Erythroblast (primary cell): ENCODE results near the gene BHLHE41.

Experiments used
- DNase-seq, 2 experiments: peaks; one replicate each; lab custom pipeline; 2025; lab: John Stamatoyannopoulos, UW
- GATA1 ChIP-seq: IDR thresholded peaks from 2 replicates; pipeline ENCODE4 v1.6.1; 2011; ENCODE audit warnings: low read depth, mild to moderate bottlenecking, control low read depth, low read length, moderate library complexity
- POLR2A ChIP-seq: IDR thresholded peaks from 2 replicates; pipeline ENCODE4 v1.6.1; 2011; ENCODE audit warnings: mild to moderate bottlenecking, low read length

Gene BHLHE41

DNA sequence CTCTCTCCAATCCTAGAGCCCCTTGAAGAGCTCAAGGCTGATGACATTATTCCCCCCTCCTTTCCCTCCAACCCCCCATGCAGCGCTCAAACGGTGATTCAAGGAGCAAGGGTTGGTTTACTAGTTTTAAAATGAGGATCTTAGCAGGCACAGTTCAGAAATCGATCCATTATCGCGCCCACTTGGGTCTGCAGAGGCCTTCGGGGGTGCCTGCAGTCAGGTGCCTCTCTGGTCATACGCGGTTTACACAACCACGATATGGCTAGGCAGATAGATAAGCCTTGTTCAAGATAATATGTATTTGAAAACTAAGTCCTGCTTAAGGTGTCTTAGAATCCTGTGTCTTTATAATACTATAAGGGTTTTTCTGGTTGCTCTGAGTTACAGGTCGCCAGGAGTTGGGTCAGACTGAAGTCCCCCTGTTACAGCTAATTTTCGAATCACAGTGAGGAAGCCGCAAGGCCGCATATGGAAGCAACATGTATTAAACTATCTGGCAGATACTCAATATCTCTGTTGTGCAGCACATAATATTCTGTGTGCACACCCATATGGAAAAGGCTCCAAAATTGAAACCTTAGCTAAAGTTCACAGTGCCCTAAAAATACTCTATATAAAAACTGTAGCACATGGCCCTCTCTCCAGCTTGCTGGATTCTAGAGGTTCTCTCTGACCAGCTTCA, 10.0 kb downstream of the BHLHE41 start:
- TF ChIP-seq GATA1 (no peak), POLR2A (no peak)

DNA sequence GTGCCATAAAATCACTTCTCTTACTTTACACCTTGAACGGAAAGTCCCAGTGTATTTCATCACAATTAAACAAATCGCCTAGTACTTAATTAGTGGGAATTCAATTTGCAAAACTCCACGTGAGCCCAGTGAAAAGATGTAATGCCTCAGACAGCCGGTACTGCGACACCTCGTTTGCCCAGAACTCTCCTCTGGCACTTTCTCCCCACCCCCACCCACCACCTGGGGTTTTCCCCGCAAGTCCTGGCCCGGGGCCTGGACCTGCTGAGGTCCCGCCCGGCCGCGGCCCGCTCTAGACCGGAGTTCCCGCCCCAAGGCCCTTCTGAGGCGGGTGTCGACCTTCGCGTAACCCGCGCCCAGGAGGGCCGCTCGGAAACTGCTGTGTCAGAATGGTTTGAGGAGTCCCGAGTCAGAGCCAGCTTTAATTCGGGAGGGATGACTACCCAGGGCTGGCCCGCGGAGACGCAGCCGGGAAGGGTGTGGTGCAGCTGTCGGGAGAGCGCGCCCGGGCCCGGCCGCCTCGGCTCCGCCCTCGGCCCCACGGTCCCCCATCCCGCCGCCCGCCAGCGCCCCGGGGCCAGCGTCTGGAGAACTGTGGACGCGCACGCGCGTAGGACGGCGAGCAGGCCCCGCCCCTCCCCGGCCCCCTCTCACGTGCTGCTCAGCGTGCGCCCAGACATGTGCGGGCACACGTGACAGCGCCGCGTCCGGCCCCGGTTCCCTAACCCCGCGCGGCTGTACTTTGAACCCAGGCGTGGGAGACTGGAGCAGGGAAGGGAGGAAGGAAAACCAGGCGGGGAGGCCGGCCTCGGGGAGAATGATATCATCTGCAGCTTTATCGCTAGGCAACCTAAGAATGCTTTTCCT, 10.8 kb downstream of the BHLHE41 start:
- peak; percentile 89 to 96 for DNase-seq
- TF ChIP-seq GATA1 (no peak), POLR2A (peak; percentile 23)

More for the DNA sequence above, 10.0 kb downstream of the BHLHE41 start:
- DNase-seq: peak; percentile 49 to 52

DNA sequence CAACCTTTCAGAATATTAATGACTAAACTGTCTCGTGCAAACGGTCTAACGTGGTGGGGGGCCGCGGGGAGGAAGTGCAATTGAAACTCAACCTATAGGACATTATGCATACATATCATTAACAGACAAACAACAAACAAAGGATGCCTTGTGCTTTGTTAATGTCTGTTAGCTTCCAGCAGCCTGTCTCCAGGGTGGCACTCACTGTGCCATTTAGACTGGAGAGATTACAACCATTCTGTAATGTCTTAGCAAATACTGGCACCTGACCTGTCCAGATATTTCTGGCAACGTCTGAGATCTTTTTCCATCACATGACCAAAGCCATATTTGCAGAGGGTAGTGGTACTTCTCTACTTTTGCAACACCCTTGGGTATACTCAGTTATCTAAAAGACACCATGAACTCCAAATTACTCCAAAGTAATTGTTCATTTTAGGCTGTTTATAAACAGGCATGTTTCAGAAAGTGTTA, 11.6 kb downstream of the BHLHE41 start:
- TF ChIP-seq POLR2A (no peak), GATA1 (no peak)
- peak; percentile 9 to 30 for DNase-seq

DNA sequence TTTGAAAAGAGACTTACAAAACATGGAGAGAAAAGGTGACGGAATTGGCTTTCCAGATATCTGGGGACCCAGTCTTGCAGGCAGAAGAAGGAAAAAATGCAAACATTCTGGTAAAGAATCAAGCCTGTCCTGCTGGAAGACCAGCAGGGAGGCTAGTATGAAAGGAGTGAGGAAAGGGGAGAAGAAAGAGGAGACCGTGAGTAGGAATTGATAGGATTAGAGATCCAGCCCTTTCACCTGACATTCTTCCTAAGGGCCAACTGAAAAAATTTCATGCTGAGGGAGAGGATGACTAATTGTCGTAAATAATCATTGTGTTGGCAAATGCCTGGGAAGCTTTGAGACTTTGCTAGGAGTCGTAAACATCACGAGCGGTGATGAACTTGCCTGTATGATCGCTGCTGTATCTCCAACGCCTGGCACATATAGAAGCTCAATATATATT, 12.1 kb downstream of the BHLHE41 start:
- no peak for TF ChIP-seq POLR2A
- no peak for TF ChIP-seq GATA1
- DNase-seq: no peak

DNA sequence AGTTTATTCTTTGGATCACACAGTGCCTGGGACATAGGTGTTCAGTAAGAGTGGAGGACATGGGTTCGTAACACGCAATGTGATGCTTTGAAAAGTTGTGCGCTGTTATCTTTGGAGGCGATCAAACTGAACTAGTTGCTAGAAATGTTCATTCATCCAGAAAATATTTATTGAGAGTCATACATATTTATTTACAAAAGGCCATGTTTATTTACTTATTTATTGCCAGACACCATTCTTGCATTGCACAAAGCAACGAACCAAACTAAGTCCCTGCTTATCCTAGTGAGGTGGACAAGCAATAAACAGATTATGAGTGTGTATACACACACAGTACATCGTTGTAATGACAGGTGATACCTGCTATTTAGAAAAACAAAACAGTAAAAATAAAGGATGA, 12.6 kb downstream of the BHLHE41 start:
- no peak for TF ChIP-seq GATA1
- no peak for DNase-seq

DNA sequence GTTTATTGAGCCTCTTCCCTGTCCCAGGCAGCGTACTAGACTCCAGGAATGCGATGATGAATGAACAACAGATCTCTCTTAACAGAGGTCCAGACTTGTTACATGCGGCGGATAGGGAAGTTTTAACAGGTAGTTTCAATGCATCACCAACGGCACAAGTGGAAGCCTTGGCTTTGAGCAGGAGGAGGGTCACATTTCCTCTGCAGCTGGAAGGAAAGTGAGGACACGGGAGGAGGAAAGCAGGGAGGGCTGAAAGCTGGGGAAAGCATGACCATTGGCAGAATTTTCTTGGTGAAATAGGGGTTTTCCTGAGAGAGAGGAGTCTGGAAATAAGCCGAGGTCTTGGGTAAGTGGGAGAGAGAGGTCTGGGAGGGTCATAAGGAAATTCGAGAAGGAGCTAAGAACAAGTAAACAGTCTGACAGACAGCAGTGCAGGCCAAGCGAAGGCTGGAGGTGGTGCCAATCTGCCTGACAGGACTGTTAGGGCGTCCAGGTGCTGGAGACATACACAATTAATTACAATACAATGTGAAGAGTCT, 15.4 kb downstream of the BHLHE41 start:
- DNase-seq: no peak
- TF ChIP-seq GATA1 (no peak), POLR2A (no peak)

DNA sequence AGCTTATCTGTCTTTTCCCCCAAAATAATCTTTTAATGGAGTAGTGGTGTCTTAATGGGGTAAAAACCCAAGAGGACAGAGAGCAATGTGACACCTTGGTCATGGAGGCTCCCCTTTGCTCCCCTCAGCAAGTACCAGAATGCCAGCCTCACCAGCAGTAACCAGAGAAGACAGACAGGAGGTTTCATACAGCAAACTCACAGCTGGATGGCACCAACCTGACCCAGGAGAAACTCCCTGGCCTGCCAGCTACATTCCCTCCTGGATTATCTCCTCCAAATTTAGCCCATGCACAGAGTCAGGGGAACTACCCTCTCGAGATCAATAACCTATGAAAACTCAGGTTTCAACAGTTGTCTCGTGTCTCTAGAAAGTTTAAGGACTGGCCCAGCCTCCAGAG, 15.9 kb downstream of the BHLHE41 start:
- no peak for DNase-seq
- TF ChIP-seq POLR2A (no peak), GATA1 (no peak)

DNA sequence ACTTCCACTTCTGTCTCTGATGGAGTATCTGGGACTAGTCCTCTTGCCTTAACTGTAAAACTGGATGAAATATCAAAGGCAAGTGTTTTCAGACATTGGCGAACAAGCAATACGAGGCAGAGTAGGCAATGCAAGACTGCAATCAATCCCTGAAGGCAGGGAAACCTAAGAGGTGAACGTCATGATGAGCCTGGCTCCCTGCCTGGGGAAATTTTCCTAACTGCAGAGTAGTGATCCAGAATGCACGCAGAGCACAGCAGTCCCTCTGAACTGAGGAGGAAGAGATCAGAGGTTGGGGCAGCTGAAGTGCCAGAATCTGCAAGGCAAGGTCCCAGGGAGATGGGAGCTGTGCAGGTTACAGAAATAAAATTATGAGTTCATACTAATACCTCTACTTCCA, 18.5 kb downstream of the BHLHE41 start:
- no peak for DNase-seq
- no peak for TF ChIP-seq GATA1
- TF ChIP-seq POLR2A: no peak

DNA sequence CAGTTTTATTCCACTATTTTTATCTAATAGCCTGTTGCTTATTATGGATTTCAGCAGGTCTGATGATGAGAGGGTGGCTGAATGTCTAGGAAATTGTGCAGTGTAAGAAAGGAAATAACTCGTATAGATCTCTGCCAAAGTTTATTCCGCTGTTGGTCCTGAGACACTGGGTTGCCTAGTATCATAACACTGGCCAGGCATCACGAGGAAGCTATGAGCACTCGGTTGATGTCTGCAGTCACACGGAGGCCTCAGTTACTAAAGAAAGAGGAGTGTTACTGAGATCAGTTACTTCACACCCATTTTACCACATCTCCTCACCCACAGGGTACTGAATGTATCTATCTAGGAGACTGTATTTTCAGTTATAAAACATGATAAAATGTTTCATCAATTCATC, 21.9 kb downstream of the BHLHE41 start:
- no peak for DNase-seq
- TF ChIP-seq GATA1 (no peak), POLR2A (no peak)

DNA sequence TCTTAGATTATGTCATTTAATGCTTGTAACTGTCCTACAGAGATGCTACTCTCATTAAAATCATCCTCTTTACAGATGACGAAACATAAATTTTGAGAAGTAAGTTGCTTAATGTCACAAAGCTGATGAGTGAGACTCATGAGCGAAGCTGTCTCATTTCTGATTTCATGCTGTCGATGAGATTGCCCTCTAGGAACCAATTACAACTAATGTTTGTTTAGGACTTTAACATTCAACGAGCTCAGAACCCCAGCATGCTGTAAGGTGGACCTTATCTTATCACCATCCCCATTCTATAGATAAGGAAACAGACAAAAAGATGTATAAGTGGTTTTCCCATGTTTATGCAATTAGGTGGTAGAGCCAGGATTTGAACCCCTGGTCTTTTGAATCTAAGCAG, 23.1 kb downstream of the BHLHE41 start:
- no peak for DNase-seq
- TF ChIP-seq POLR2A (no peak), GATA1 (no peak)

DNA sequence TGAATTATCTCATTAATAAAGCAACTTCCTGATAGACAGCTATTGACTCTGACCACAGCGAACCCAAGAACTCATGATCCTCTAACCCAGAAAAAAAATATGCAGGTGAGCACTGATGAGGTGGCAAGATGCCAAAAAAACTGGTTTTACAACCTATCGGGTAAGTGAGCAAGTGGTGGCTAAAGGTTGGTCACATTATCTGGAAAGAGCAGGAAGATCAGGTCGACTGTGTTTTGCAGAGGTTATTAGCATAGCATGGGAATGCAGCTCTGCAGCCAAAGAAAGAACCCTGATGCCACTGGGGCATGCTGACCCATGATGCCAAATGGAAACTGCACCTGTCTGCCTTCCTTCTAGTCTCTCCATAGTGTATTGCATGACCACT, 23.5 kb downstream of the BHLHE41 start:
- DNase-seq: no peak
- TF ChIP-seq GATA1: no peak
- no peak for TF ChIP-seq POLR2A

DNA sequence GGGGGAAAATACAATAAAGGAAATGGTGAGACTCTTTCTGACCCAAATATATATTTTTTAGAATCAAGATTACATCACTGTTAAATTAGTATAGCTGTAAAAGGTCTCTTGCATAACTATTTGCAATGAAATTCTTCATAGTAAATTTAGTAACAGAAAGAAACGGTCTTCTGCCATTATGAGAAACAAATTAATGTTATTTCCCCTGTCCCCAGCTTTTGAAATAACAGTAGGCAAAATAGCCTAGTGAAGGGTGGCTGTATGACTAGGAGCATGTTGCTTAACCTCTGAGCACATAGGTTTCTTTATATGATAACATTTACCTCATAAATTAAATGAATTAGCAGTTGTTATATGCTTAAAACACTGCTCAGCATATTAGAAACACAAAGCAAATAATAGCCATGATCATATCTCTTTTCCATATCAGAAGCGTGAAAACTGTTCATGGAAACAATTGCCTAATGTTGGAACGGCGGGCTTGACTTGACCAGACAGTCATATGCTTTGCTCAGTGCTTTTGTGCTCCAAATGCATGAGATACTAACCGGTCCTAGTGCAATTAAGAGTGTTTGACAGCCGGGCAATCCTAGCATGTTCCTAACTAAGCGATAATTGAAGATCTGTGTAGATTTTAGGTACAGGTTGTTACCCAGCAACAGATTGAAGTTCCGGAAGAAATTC, 24.0 kb downstream of the BHLHE41 start:
- no peak for DNase-seq

More for the DNA sequence above, 24.0 kb downstream of the BHLHE41 start:
- no peak for TF ChIP-seq POLR2A
- no peak for TF ChIP-seq GATA1
